GM23338 (cell line): ENCODE data around the gene LRRFIP1.

Experiments used
- EZH2 ChIP-seq: fragments of 200-600 bp; sonication (generic); IDR thresholded peaks from one replicate; pipeline ENCODE4 v1.8.0; 2017; ENCODE audit warnings: antibody characterized with exemption, mild to moderate bottlenecking, low read depth; ENCODE audit not compliant: unreplicated experiment
- EZH2phosphoT487 ChIP-seq: fragments of 200-600 bp; sonication (generic); IDR thresholded peaks from one replicate; pipeline ENCODE4 v1.8.1; 2018; ENCODE audit warnings: antibody characterized with exemption; ENCODE audit not compliant: unreplicated experiment
- POLR2AphosphoS5 ChIP-seq: IDR thresholded peaks from 2 replicates; pipeline ENCODE4 v1.6.1; 2016; ENCODE audit warnings: antibody characterized with exemption, low read depth
- TF ChIP-seq, protein P1 (sequence below): IDR thresholded peaks from one replicate; pipeline ENCODE4 v1.6.1; 2018; ENCODE audit warnings: antibody characterized with exemption; ENCODE audit not compliant: unreplicated experiment
- TF ChIP-seq, protein P2 (sequence below), 2 experiments: fragments of 200-600 bp in 1 of 2; sonication (generic) in 1 of 2; conservative IDR thresholded peaks; 2 replicates each; pipeline versions ENCODE4 v1.5.1 to v1.6.1; 2016 to 2017; ENCODE audit warnings: antibody characterized with exemption in 2 of 2, low read depth in 2 of 2, mild to moderate bottlenecking in 2 of 2, moderate library complexity in 1 of 2

DNA sequence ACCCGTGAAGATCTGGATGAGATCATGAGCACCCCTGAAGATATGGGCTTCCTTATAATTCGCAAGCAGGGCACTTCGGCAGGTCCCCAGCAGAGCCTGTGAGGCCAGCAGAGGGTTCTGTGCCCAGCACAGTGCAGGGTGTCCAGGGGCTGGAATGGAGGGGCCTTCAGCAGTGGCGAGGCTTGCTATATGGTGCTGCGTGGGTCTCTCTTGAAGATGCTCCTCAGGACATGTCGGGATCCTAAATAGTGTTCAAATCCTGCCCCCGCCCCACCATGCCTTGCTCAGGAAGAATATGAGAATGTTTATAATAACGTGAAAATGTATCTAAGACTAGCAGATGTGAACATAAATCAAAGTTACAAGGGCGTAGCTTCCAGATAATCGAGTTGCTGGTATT lies 110.9 kb downstream of the LRRFIP1 start:
- TF ChIP-seq, protein P1, sequence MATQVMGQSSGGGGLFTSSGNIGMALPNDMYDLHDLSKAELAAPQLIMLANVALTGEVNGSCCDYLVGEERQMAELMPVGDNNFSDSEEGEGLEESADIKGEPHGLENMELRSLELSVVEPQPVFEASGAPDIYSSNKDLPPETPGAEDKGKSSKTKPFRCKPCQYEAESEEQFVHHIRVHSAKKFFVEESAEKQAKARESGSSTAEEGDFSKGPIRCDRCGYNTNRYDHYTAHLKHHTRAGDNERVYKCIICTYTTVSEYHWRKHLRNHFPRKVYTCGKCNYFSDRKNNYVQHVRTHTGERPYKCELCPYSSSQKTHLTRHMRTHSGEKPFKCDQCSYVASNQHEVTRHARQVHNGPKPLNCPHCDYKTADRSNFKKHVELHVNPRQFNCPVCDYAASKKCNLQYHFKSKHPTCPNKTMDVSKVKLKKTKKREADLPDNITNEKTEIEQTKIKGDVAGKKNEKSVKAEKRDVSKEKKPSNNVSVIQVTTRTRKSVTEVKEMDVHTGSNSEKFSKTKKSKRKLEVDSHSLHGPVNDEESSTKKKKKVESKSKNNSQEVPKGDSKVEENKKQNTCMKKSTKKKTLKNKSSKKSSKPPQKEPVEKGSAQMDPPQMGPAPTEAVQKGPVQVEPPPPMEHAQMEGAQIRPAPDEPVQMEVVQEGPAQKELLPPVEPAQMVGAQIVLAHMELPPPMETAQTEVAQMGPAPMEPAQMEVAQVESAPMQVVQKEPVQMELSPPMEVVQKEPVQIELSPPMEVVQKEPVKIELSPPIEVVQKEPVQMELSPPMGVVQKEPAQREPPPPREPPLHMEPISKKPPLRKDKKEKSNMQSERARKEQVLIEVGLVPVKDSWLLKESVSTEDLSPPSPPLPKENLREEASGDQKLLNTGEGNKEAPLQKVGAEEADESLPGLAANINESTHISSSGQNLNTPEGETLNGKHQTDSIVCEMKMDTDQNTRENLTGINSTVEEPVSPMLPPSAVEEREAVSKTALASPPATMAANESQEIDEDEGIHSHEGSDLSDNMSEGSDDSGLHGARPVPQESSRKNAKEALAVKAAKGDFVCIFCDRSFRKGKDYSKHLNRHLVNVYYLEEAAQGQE, result no peak
- TF ChIP-seq, protein P2, sequence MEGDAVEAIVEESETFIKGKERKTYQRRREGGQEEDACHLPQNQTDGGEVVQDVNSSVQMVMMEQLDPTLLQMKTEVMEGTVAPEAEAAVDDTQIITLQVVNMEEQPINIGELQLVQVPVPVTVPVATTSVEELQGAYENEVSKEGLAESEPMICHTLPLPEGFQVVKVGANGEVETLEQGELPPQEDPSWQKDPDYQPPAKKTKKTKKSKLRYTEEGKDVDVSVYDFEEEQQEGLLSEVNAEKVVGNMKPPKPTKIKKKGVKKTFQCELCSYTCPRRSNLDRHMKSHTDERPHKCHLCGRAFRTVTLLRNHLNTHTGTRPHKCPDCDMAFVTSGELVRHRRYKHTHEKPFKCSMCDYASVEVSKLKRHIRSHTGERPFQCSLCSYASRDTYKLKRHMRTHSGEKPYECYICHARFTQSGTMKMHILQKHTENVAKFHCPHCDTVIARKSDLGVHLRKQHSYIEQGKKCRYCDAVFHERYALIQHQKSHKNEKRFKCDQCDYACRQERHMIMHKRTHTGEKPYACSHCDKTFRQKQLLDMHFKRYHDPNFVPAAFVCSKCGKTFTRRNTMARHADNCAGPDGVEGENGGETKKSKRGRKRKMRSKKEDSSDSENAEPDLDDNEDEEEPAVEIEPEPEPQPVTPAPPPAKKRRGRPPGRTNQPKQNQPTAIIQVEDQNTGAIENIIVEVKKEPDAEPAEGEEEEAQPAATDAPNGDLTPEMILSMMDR (conservative IDR thresholded peaks at IDR 0.05; ENCODE audit: low read depth in 2 of 2), result no peak
- TF ChIP-seq POLR2AphosphoS5 (no peak), EZH2 (no peak), EZH2phosphoT487 (no peak)
